ENCODE data around the gene VWA8.
"Not testable (repeated sequence)": the region's sequence is repeated elsewhere in the genome, so short reads cannot be mapped to it uniquely, and the experiment has no call there.

Gene VWA8

DNA sequence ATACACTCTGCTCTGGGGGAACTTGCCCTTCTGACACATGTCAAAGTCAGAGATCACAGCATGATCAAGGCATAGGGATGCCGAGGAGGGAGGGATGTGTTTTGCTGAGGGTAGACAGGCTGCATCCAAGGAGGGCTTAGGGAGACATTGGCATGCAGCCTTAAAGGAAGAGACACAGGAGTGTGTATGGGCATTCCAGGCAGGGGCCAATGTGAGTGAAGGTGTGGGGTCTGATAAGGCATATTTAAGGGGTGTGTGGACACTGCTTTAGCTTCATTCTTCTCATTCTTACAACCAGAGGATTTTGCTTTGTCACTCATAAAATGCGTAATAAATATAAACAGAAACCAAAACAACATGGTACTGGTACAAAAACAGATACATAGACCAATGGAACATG lies 310.2 kb downstream of the VWA8 start:
- no peak overlapping the region for H3K4me3 ChIP-seq (ENCODE audit: low read depth, low read length)
- TF ChIP-seq, protein P1, sequence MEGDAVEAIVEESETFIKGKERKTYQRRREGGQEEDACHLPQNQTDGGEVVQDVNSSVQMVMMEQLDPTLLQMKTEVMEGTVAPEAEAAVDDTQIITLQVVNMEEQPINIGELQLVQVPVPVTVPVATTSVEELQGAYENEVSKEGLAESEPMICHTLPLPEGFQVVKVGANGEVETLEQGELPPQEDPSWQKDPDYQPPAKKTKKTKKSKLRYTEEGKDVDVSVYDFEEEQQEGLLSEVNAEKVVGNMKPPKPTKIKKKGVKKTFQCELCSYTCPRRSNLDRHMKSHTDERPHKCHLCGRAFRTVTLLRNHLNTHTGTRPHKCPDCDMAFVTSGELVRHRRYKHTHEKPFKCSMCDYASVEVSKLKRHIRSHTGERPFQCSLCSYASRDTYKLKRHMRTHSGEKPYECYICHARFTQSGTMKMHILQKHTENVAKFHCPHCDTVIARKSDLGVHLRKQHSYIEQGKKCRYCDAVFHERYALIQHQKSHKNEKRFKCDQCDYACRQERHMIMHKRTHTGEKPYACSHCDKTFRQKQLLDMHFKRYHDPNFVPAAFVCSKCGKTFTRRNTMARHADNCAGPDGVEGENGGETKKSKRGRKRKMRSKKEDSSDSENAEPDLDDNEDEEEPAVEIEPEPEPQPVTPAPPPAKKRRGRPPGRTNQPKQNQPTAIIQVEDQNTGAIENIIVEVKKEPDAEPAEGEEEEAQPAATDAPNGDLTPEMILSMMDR (conservative IDR thresholded peaks at IDR 0.05; ENCODE audit: low read depth, low read length), result no peak
- DNase-seq (ENCODE audit: low read depth), result no peak

DNA sequence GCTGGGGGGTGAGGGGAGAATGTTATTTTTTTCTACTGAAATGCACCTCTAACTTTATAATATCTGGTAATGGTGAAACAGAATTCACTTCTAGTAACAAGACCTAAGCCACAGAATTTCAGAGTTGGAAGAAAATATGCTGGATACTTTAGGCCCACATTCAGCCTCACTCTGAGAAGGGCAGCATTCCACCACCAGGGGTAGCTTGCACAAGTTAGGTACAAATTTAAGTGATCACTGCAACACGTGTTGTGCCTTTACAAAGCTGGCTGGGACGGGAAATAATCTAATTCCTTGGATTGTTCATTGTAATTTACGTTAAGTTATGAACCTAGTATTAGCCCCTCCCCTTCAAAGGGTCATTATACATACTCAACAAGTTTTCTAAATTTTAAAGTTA lies 311.2 kb downstream of the VWA8 start:
- TF ChIP-seq, protein P1 (conservative IDR thresholded peaks at IDR 0.05; ENCODE audit: low read depth, low read length), result peak; percentile 77
- no peak overlapping the region for H3K4me3 ChIP-seq (ENCODE audit: low read depth, low read length)
- peak; percentile 79 for DNase-seq (ENCODE audit: low read depth)

DNA sequence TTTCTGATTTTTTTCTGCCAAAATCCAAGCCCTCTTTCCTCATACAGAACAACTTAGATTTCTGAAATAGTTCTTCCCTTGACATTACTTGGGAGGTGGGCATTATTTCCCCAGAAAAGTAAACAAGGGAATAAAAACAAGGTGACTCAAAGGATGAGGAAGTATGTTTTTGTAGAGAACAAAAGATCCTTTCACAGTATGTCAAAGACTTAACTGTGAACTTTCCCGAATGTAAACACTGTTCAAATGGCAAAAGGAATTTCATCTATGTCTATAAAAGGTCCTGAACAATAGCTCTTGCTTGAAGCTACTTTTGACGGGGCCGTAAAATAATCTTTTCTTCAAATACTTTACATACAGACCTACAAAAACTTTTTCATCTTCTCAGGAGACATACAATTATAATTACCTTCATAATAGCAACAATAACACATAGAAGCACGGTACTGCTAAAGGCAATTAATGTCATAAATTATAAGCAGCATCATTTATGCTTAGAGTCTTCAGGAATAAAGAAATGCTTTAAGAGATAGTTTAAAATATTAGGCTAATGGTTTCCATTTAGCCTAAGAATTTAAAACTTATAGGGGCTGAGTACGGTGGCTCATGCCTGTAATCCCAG lies 312.5 kb downstream of the VWA8 start:
- no peak overlapping the region for H3K4me3 ChIP-seq (ENCODE audit: low read depth, low read length)
- peak; percentile 82 for DNase-seq (ENCODE audit: low read depth)
- TF ChIP-seq, protein P1 (conservative IDR thresholded peaks at IDR 0.05; ENCODE audit: low read depth, low read length), result no peak

DNA sequence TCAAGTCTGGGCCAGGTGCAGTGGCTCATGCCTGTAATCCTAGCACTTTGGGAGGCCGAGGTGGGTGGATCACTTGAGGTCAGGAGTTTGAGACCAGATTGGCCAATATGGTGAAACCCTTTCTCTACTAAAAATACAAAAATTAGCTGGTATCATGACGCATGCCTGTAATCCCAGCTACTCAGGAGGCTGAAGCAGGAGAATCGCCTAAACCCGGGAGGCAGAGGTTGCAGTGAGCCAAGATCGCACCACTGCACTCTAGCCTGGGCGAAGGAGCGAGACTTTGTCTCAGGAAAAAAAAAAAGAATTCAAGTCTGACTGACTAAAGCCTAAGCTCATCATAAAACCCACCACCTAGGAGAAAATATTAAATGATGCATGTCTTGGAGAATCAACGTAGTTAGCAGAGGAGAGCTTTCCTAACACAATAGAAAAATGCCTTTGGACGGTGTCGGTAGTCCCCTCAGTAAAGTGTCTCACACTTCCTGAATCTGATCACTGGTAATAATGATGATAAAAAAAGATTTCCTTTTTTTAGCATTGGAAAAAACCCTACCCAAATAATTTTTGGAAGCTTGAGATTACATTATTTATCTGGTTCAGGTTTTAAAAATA lies 313.1 kb downstream of the VWA8 start:
- not testable (repeated sequence) for H3K4me3 ChIP-seq (ENCODE audit: low read depth, low read length); DNase-seq (ENCODE audit: low read depth)

DNA sequence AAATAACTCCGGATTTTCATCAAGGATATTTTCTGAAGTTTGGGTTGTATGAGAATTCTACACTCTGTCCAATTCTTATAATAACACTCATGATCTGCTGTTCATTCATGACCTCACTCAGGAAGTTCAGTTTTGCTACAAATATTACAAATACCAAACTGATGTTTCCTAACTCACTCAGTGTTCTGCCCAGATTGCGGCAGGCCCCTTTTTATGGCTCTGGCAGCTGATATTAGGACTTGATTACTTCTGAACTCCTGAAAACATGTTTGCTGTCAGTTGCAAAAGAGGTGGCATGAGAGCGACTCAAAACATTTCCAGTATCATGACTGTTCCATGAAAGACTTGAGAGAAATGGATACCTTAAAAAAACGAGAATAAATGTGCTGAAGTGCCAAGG lies 315.6 kb downstream of the VWA8 start:
- TF ChIP-seq, protein P1 (conservative IDR thresholded peaks at IDR 0.05; ENCODE audit: low read depth, low read length), result no peak
- no peak overlapping the region for H3K4me3 ChIP-seq (ENCODE audit: low read depth, low read length)
- DNase-seq (ENCODE audit: low read depth), result peak; percentile 94

DNA sequence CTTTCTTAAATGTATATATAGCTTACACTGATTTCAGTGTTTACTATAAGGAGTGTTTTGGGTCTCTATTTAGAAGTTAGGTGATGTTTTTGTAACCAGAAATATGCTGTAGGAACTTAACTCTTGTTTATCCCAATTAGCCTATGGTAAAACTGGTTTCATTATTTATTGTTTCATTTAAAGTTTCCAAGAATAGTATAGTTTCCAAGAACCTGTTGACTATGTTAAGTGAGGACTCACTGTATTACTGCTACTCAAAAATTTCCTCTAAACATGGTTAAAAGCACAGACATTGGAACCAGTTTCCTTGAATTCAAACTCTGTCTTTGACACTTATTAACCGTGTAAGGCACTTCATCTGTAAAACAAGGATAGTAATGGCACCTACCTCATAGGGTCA lies 316.2 kb downstream of the VWA8 start:
- TF ChIP-seq, protein P1 (conservative IDR thresholded peaks at IDR 0.05; ENCODE audit: low read depth, low read length), result no peak
- no peak for DNase-seq (ENCODE audit: low read depth)
- no peak overlapping the region for H3K4me3 ChIP-seq (ENCODE audit: low read depth, low read length)

DNA sequence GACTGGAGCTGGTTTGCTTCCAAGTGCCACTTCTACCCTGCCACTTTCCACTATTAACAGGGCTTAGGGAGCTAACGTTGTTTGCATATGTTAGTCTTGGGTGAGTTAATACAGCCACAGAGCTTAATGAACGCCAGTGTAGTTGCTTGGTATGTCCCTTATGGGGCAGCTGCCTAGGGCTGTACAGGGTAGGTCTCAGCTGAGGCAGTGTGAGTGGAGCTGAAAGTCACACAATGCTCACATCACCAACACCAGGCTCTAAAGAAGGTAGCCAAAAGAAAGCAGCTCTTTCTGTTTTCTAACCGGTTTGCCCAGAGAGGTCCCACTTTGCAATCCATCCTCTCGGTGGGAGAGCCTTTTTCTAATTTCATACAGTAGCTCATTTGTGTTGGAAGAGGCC lies 317.4 kb downstream of the VWA8 start:
- DNase-seq (ENCODE audit: low read depth), result no peak
- no peak overlapping the region for H3K4me3 ChIP-seq (ENCODE audit: low read depth, low read length)
- TF ChIP-seq, protein P1 (conservative IDR thresholded peaks at IDR 0.05; ENCODE audit: low read depth, low read length), result no peak

Measured in choroid plexus epithelial cell (primary cell).